Activated CD8-positive, alpha-beta T cell treated with anti-CD3 and anti-CD28 coated beads for 36 hours (primary cell): ENCODE measurements around the gene EPHB1. TPM values are rescaled to one million over a fixed set of nuclear protein-coding genes. Genes with fewer than 3 reads are reported as not detected.

Experiments
- ATAC-seq: fragments of 200-7000 bp; cut with Tn5 transposase; one replicate; pipeline ENCODE4 v1.10.0; 2021; ENCODE audit warnings: mild to moderate bottlenecking, moderate library complexity
- CTCF ChIA-PET: fragments of 350-600 bp; sonication (Branson Sonifier 250); formaldehyde crosslinking; loops from one replicate; lab custom pipeline; 2021; ENCODE audit warnings: antibody characterized with exemption; lab: Charles Lee
- POLR2A ChIA-PET: fragments of 350-600 bp; sonication (Branson Sonifier 250); formaldehyde crosslinking; loops from one replicate; lab custom pipeline; 2021; ENCODE audit warnings: antibody characterized with exemption; lab: Charles Lee
- DNase-seq: peaks from one replicate; pipeline ENCODE4 v3.0.0-alpha.2; 2020
- H3K27ac Mint-ChIP-seq: one replicate; pipeline ENCODE4 v1.8.0; 2021; ENCODE audit warnings: mild to moderate bottlenecking, mixed read lengths
- H3K27me3 Mint-ChIP-seq: one replicate; pipeline ENCODE4 v1.8.0; 2021; ENCODE audit warnings: mixed read lengths
- H3K36me3 Mint-ChIP-seq: one replicate; pipeline ENCODE4 v1.8.0; 2021; ENCODE audit warnings: low read depth, mixed read lengths
- H3K4me1 Mint-ChIP-seq: one replicate; pipeline ENCODE4 v1.8.0; 2021; ENCODE audit warnings: low read depth, mixed read lengths
- H3K4me3 Mint-ChIP-seq: one replicate; pipeline ENCODE4 v1.8.0; 2021; ENCODE audit warnings: mild to moderate bottlenecking, moderate library complexity, mixed read lengths
- H3K9me3 Mint-ChIP-seq: one replicate; pipeline ENCODE4 v1.8.0; 2021; ENCODE audit warnings: mixed read lengths
- CTCF ChIP-seq: fragments of 200-600 bp; IDR thresholded peaks from one replicate; pipeline ENCODE4 v1.8.0; 2022; ENCODE audit warnings: antibody characterized with exemption, mild to moderate bottlenecking
- intact Hi-C: fragments of 100-400 bp; cut with micrococcal nuclease; formaldehyde crosslinking; loops from one replicate; pipeline ENCODE4 v1.10.0; 2022
- total RNA-seq, 2 experiments: library from RNA; stranded (reverse); gene quantifications; one replicate each; pipeline ENCODE4 v1.2.3, GENCODE V29; 2021

EPHB1 gene
- total RNA-seq, 2 experiments from 2014 or later, result 0.78 TPM; not detected in 1

GRCh38 chr3:135154186-135154585, 359.1 kb downstream of the EPHB1 start:
- Mint-ChIP-seq H3K27ac (no peak overlapping the region), H3K4me3 (no peak overlapping the region), H3K4me1 (no peaks in the 10 kb centered on the region), H3K9me3 (no peaks in the 10 kb centered on the region), H3K27me3 (no peaks in the 10 kb centered on the region), H3K36me3 (no peaks in the 10 kb centered on the region)
- TF ChIP-seq CTCF, result no peak
- ATAC-seq, result no peak
- POLR2A ChIA-PET, result no interaction called here
- DNase-seq, result no peak
- intact Hi-C loops, result no loop called here
- CTCF ChIA-PET, result no interaction called here

- ChIA-PET POLR2A (no interaction called here), CTCF (no interaction called here)
- Mint-ChIP-seq H3K27me3 (no peaks in the 10 kb centered on the region), H3K4me3 (no peak overlapping the region), H3K4me1 (no peaks in the 10 kb centered on the region), H3K27ac (no peak overlapping the region), H3K9me3 (no peaks in the 10 kb centered on the region), H3K36me3 (no peaks in the 10 kb centered on the region)
- ATAC-seq (no peak), DNase-seq (no peak)
- intact Hi-C loops, result no loop called here
- TF ChIP-seq CTCF, result no peak
Observed at GRCh38 chr3:135155228-135155627, 360.2 kb downstream of the EPHB1 start.

- POLR2A ChIA-PET, result no interaction called here
- no peaks in the 10 kb centered on the region for H3K4me1 Mint-ChIP-seq
- H3K36me3 Mint-ChIP-seq, result no peaks in the 10 kb centered on the region
- TF ChIP-seq CTCF, result no peak
- H3K9me3 Mint-ChIP-seq, result no peaks in the 10 kb centered on the region
- H3K4me3 Mint-ChIP-seq, result no peak overlapping the region
- no peak overlapping the region for H3K27ac Mint-ChIP-seq
- DNase-seq (no peak), ATAC-seq (no peak)
- intact Hi-C loops, result no loop called here
- H3K27me3 Mint-ChIP-seq, result peaks cover under 1% of the 10 kb centered on the region
- CTCF ChIA-PET, result no interaction called here
Observed at GRCh38 chr3:135155791-135156190, 360.7 kb downstream of the EPHB1 start.

- H3K4me1 Mint-ChIP-seq, result no peaks in the 10 kb centered on the region
Observed at GRCh38 chr3:135157045-135157740, 362.1 kb downstream of the EPHB1 start.

GRCh38 chr3:135158520-135158919, 363.5 kb downstream of the EPHB1 start:
- peaks cover 2% of the 10 kb centered on the region for H3K27me3 Mint-ChIP-seq
- ATAC-seq (no peak), DNase-seq (no peak)
- TF ChIP-seq CTCF, result no peak
- POLR2A ChIA-PET, result no interaction called here
- no peak overlapping the region for H3K4me3 Mint-ChIP-seq
- no peak overlapping the region for H3K27ac Mint-ChIP-seq
- CTCF ChIA-PET, result no interaction called here
- H3K36me3 Mint-ChIP-seq, result no peaks in the 10 kb centered on the region
- H3K4me1 Mint-ChIP-seq, result no peaks in the 10 kb centered on the region
- intact Hi-C loops, result no loop called here
- H3K9me3 Mint-ChIP-seq, result no peaks in the 10 kb centered on the region

More at GRCh38 chr3:135157045-135157740, 362.1 kb downstream of the EPHB1 start:
- POLR2A ChIA-PET, result no interaction called here
- CTCF ChIA-PET, result no interaction called here
- DNase-seq (no peak), ATAC-seq (no peak)
- H3K27ac Mint-ChIP-seq, result no peak overlapping the region
- H3K27me3 Mint-ChIP-seq, result peaks cover 2% of the 10 kb centered on the region
- no peak overlapping the region for H3K4me3 Mint-ChIP-seq
- intact Hi-C loops, result no loop called here
- no peak for TF ChIP-seq CTCF
- H3K36me3 Mint-ChIP-seq, result no peaks in the 10 kb centered on the region
- no peaks in the 10 kb centered on the region for H3K9me3 Mint-ChIP-seq
